ENCODE measurements around the gene GNPTG.

Gene GNPTG

GRCh38 chr16:1394367-1394951 lies 42.7 kb downstream of the GNPTG start:
- no peak for DNase-seq (ENCODE audit: low spot score)

- no peak for DNase-seq (ENCODE audit: low spot score)
These were observed 43.8 kb downstream of the GNPTG start for GRCh38 chr16:1395444-1396031.

- DNase-seq (ENCODE audit: low spot score): no peak
These were observed 46.0 kb downstream of the GNPTG start for GRCh38 chr16:1397779-1398178.

- DNase-seq (ENCODE audit: low spot score): no peak
These were observed 46.6 kb downstream of the GNPTG start for GRCh38 chr16:1398351-1398750.

GRCh38 chr16:1398826-1399581 lies 47.3 kb downstream of the GNPTG start:
- DNase-seq (ENCODE audit: low spot score): no peak

GRCh38 chr16:1401061-1401757 lies 49.5 kb downstream of the GNPTG start:
- DNase-seq (ENCODE audit: low spot score): no peak

GRCh38 chr16:1401758-1402154 lies 50.0 kb downstream of the GNPTG start:
- DNase-seq (ENCODE audit: low spot score): no peak

GRCh38 chr16:1403036-1403435 lies 51.3 kb downstream of the GNPTG start:
- no peak for DNase-seq (ENCODE audit: low spot score)

GRCh38 chr16:1403733-1404132 lies 52.0 kb downstream of the GNPTG start:
- DNase-seq (ENCODE audit: low spot score): no peak

GRCh38 chr16:1407753-1408152 lies 56.0 kb downstream of the GNPTG start:
- DNase-seq (ENCODE audit: low spot score): no peak

- DNase-seq (ENCODE audit: low spot score): peak; percentile 98
These were observed 56.6 kb downstream of the GNPTG start for GRCh38 chr16:1408171-1408837.

- no peak for DNase-seq (ENCODE audit: low spot score)
These were observed 61.1 kb downstream of the GNPTG start for GRCh38 chr16:1412847-1413246.
